Measurements from ENCODE around the gene IGFBP5. TPM values are rescaled to one million over a fixed set of nuclear protein-coding genes. Genes with fewer than 3 reads are reported as not detected.

The IGFBP5 gene
- total RNA-seq, 1 donor from 2014 or later = 0.64 TPM

GRCh38 chr2:216665717-216666116 is 29.6 kb downstream of the IGFBP5 start:
- DNase-seq (ENCODE audit: low read depth in 2 of 2) = no peak

- DNase-seq (ENCODE audit: low read depth in 2 of 2) = no peak
Measured at GRCh38 chr2:216665242-216665641, 30.1 kb downstream of the IGFBP5 start.

GRCh38 chr2:216664593-216665034 is 30.7 kb downstream of the IGFBP5 start:
- DNase-seq (ENCODE audit: low read depth in 2 of 2) = peak in 1 of 2 donors; percentile 19

DNA sequence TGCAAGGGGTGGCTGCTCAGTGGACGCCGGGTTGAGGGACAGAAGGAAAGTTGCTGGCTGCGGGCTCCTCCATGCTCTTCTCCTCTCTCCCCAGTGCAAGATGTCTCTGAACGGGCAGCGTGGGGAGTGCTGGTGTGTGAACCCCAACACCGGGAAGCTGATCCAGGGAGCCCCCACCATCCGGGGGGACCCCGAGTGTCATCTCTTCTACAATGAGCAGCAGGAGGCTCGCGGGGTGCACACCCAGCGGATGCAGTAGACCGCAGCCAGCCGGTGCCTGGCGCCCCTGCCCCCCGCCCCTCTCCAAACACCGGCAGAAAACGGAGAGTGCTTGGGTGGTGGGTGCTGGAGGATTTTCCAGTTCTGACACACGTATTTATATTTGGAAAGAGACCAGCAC is 31.5 kb downstream of the IGFBP5 start:
- no peak for DNase-seq (ENCODE audit: low read depth in 2 of 2)

DNA sequence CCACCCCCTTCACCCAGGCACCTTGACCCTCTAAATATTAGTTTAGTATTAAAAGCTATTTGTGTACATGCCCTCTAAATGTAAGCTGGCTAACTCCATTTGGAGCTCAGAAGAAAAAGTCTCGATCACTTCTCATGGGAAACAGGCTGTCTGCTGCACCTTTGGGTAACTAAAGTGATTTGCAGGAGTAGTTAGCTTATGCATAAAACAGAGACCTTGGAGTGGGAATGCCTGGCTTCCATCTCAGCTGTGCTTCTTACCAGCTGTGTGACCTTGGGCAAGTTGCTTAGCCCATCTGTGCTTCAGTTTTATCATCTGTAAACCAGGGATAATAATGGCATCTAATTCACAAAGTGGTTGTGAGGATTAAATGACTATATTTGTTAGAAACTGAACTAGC is 32.2 kb downstream of the IGFBP5 start:
- no peak for DNase-seq (ENCODE audit: low read depth in 2 of 2)

- peak; percentile 70 to 83 for DNase-seq (ENCODE audit: low read depth in 2 of 2)
Measured at GRCh38 chr2:216661639-216662375, 33.5 kb downstream of the IGFBP5 start.

GRCh38 chr2:216661051-216661450 is 34.3 kb downstream of the IGFBP5 start:
- DNase-seq (ENCODE audit: low read depth in 2 of 2) = no peak

DNA sequence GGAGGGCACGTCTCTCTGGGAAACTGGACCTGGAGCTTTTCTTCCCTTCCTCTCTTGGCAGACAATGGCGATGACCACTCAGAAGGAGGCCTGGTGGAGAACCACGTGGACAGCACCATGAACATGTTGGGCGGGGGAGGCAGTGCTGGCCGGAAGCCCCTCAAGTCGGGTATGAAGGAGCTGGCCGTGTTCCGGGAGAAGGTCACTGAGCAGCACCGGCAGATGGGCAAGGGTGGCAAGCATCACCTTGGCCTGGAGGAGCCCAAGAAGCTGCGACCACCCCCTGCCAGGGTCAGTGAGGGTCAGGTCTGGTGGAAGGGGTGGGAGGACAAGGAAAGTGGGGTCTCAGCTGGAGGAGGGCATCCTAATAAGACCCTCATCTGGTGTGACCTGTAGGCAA is 34.9 kb downstream of the IGFBP5 start:
- DNase-seq (ENCODE audit: low read depth in 2 of 2) = no peak

DNA sequence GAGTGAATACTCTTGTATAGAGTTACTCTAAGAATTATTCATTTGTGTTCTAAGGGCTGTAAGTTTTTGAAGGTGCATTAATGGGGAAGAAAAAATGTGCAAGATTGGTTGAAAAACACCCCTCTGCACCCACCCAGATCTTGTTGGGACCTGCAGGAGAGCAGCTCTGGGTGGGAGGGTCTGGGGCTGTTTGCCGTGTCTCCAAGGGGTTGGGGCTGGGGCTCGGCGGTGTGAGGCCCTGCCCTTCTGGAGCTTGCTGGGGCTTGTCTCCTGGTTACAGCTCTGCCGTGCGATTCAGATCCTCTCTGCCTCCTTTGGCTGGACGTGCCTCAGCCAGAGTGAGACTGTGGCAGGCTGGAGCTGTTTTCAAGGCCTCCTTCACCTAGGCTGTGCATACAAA is 36.1 kb downstream of the IGFBP5 start:
- no peak for DNase-seq (ENCODE audit: low read depth in 2 of 2)

GRCh38 chr2:216658757-216659156 is 36.6 kb downstream of the IGFBP5 start:
- no peak for DNase-seq (ENCODE audit: low read depth in 2 of 2)

DNA sequence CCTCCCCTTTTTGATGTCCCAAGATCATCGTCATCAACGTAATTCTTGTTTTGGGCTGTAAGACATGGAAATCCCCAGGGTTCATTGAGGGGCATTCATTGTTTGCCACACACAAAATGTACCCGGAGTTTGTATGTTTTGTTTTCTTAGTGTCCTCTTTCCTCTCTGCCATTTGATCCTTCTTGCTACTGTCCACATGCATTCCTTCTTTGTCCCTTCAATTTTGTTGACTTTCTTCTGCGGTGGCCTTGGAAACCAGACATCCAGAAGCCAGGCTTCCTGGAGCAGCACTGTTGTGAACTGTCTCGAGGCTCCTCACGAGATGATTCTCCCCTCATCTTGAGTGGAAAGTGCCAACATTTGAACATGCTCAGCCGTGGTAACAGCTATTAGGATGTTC is 37.4 kb downstream of the IGFBP5 start:
- DNase-seq (ENCODE audit: low read depth in 2 of 2) = no peak

- DNase-seq (ENCODE audit: low read depth in 2 of 2) = no peak
Measured at GRCh38 chr2:216657086-216657855, 38.1 kb downstream of the IGFBP5 start.

DNA sequence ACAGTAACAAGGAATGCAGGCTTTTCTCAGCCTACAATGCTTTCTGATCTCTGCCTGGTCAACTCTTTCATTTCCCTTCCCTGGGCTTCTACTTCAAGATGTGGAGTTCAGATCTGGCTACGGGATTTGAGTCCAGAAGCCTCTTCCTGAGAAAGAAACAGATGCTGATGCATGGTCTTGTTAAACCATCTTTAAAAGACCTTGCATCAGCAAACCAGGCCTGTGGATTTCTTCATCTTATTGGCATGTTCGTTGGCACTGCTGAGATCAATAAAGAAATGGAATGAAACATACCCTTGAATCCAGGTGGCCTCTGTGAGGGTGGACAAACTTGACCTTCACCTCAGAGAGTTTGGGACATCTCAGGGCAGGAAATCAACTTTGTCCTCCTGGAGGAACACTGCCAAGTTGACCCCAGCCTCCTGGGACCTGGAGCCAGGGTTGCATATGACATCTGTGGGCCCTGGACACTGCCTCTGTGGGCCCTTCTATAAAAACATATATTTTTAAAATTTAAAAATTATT is 40.8 kb downstream of the IGFBP5 start:
- DNase-seq (ENCODE audit: low read depth in 2 of 2) = no peak

DNA sequence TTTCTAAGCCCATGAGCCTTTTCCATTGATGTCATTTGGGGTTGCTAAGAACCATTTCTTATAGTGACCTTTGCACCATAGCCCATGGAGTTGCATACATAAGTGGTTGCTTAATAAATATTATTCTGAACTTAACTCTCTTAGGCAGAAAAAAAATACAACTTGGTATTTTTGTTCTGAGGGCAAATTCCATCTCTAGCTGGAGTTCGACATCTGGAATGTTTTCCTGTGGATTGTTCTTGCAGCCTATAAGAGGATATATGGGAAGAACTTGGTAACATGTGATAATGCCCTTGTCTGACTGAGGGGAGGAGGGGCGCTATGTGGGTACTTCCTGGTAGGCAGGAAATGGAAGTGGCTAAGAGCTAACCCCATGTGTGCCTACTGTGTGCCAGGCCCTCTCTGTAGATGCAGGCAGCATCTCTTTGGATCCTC is 41.4 kb downstream of the IGFBP5 start:
- peak in 1 of 2 donors; percentile 5 for DNase-seq (ENCODE audit: low read depth in 2 of 2)

DNA sequence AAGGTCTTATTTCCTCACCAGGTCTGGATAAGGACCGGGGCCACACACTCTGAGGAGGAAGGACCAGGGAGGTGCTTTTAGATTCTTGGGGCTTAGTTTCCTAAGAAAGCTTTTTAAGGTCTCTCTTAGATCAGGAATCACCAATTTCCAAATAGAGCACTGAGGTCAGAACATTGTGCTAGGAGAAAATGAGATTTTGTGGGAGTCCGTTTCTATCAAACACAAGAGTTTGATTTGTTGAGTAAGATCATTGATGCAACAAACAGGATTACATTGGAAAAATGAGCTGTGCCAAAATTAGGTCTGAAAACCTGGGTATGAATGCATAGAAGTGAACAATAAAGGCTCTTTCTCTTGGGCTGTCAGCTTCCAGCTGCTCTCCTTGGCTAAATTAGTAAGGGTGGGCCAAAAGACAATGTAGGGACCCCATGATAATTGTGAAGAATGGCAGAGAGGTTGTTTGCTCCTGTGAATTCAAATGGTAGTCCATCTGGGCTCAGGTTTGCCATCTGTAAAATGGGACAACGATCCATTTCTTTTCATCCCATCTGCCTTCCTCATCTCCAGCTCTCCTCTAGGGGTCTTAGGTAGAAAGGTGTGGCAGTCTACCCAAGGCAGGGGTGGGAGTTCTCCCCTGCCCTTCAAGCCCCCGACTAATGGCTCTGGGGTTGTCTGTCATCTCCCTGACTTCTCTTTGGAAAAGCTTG is 42.1 kb downstream of the IGFBP5 start:
- DNase-seq (ENCODE audit: low read depth in 2 of 2) = no peak

DNA sequence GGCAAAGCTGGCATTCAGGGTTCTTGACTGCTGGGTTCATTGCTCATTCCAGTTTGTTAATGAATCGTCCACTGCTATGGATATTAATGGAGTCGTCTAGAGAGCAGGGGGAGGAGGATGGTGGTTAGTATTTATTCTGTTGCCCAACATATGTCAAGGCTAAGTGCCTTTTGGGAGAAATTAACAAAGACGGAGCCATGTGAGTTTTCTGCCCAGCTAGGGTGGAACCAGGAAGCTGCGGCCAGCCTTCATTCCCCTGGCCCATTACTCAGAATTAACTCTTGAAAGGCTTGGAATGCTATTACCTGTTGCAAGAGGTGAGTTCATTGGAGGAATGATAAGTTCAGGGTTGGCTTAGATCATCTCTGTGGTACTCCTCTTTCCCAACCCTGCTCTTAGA is 42.8 kb downstream of the IGFBP5 start:
- no peak for DNase-seq (ENCODE audit: low read depth in 2 of 2)

GRCh38 chr2:216651351-216651881 is 43.9 kb downstream of the IGFBP5 start:
- DNase-seq (ENCODE audit: low read depth in 2 of 2) = peak; percentile 5 to 30

GRCh38 chr2:216650626-216651257 is 44.6 kb downstream of the IGFBP5 start:
- DNase-seq (ENCODE audit: low read depth in 2 of 2) = no peak

- no peak for DNase-seq (ENCODE audit: low read depth in 2 of 2)
Measured at GRCh38 chr2:216649574-216649973, 45.8 kb downstream of the IGFBP5 start.

GRCh38 chr2:216648105-216648504 is 47.2 kb downstream of the IGFBP5 start:
- no peak for DNase-seq (ENCODE audit: low read depth in 2 of 2)

GRCh38 chr2:216646116-216646515 is 49.2 kb downstream of the IGFBP5 start:
- DNase-seq (ENCODE audit: low read depth in 2 of 2) = no peak

All from dermis microvascular lymphatic vessel endothelial cell (primary cell).